ENCODE results near the gene DDX60.

Gene DDX60

DNA sequence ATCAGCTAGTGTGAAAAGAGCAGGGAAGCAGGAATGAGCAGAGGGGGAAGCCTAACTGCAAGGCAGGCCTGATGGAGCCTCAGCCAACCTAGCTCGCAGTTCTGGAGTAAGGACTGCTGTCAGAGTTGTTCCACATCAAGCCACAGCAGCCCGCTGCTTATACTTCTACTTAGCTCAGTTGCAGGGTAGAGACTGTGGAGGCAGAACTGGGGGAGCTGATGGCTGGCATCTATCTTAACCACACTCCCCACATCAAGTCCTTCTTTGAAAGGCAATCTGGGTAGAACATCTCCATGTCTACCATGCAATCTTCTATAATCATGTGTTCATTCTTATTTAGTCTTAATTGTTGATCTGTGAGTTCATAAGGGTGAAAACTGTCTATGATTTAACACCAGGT, 46.1 kb downstream of the DDX60 start:
- Histone ChIP-seq H3K27ac (ENCODE audit: extremely low read depth, low read depth, low read length) (no peak overlapping the region), H3K4me1 (ENCODE audit: control insufficient read depth, insufficient read depth, low read length) (no peaks in the 10 kb centered on the region), H3K9me3 (ENCODE audit: control insufficient read depth, insufficient read depth, low read depth, low read length) (no peaks in the 10 kb centered on the region), H3K4me3 (ENCODE audit: low read depth, low read length) (no peak overlapping the region), H3K36me3 (ENCODE audit: control insufficient read depth in 2 of 2, insufficient read depth in 1 of 2, low read length in 2 of 2) (no peaks in the 10 kb centered on the region)
- ChIA-PET CTCF (interaction anchor here (0.6 kb wide), 1 partner anchor 46 kb away, joined by 3 read pairs; no protein-coding TSS in a partner anchor), POLR2A (no interaction called here)
- TF ChIP-seq, protein P1, sequence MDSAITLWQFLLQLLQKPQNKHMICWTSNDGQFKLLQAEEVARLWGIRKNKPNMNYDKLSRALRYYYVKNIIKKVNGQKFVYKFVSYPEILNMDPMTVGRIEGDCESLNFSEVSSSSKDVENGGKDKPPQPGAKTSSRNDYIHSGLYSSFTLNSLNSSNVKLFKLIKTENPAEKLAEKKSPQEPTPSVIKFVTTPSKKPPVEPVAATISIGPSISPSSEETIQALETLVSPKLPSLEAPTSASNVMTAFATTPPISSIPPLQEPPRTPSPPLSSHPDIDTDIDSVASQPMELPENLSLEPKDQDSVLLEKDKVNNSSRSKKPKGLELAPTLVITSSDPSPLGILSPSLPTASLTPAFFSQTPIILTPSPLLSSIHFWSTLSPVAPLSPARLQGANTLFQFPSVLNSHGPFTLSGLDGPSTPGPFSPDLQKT (IDR thresholded peaks at IDR 0.05; ENCODE audit: borderline replicate concordance, low read depth, low read length): no peak
- TF ChIP-seq ZSCAN5A (tag by site-specific recombination; IDR thresholded peaks at IDR 0.05) (no peak), ZBTB10 (tag by site-specific recombination; IDR thresholded peaks at IDR 0.05) (no peak), ZNF624 (tag by site-specific recombination; IDR thresholded peaks at IDR 0.05) (no peak), ZBTB6 (tag by site-specific recombination; IDR thresholded peaks at IDR 0.05) (no peak), ZNF366 (tag by site-specific recombination; conservative IDR thresholded peaks at IDR 0.05) (no peak), ZFP37 (tag by site-specific recombination; IDR thresholded peaks at IDR 0.05) (no peak), BCL11A (tag by site-specific recombination; IDR thresholded peaks at IDR 0.05; ENCODE audit: low read depth) (no peak), SP2 (tag by site-specific recombination; IDR thresholded peaks at IDR 0.05) (no peak), ZBTB20 (tag by site-specific recombination; IDR thresholded peaks at IDR 0.05) (no peak), ZNF112 (tag by site-specific recombination; IDR thresholded peaks at IDR 0.05) (no peak), ZNF610 (tag by site-specific recombination; IDR thresholded peaks at IDR 0.05; ENCODE audit: borderline replicate concordance) (no peak), ZNF391 (tag by site-specific recombination; IDR thresholded peaks at IDR 0.05; ENCODE audit: borderline replicate concordance, low read depth) (no peak)
- TF ChIP-seq, protein P2, sequence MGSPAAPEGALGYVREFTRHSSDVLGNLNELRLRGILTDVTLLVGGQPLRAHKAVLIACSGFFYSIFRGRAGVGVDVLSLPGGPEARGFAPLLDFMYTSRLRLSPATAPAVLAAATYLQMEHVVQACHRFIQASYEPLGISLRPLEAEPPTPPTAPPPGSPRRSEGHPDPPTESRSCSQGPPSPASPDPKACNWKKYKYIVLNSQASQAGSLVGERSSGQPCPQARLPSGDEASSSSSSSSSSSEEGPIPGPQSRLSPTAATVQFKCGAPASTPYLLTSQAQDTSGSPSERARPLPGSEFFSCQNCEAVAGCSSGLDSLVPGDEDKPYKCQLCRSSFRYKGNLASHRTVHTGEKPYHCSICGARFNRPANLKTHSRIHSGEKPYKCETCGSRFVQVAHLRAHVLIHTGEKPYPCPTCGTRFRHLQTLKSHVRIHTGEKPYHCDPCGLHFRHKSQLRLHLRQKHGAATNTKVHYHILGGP (tag by site-specific recombination; IDR thresholded peaks at IDR 0.05): no peak
- TF ChIP-seq, protein P3, sequence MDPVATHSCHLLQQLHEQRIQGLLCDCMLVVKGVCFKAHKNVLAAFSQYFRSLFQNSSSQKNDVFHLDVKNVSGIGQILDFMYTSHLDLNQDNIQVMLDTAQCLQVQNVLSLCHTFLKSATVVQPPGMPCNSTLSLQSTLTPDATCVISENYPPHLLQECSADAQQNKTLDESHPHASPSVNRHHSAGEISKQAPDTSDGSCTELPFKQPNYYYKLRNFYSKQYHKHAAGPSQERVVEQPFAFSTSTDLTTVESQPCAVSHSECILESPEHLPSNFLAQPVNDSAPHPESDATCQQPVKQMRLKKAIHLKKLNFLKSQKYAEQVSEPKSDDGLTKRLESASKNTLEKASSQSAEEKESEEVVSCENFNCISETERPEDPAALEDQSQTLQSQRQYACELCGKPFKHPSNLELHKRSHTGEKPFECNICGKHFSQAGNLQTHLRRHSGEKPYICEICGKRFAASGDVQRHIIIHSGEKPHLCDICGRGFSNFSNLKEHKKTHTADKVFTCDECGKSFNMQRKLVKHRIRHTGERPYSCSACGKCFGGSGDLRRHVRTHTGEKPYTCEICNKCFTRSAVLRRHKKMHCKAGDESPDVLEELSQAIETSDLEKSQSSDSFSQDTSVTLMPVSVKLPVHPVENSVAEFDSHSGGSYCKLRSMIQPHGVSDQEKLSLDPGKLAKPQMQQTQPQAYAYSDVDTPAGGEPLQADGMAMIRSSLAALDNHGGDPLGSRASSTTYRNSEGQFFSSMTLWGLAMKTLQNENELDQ (tag by site-specific recombination; IDR thresholded peaks at IDR 0.05; ENCODE audit: low read depth): no peak

- Histone ChIP-seq H3K9me3 (ENCODE audit: control insufficient read depth, insufficient read depth, low read depth, low read length) (no peaks in the 10 kb centered on the region), H3K4me1 (ENCODE audit: control insufficient read depth, insufficient read depth, low read length) (no peaks in the 10 kb centered on the region), H3K4me3 (ENCODE audit: low read depth, low read length) (no peak overlapping the region), H3K27ac (ENCODE audit: extremely low read depth, low read depth, low read length) (no peak overlapping the region), H3K36me3 (ENCODE audit: control insufficient read depth in 2 of 2, insufficient read depth in 1 of 2, low read length in 2 of 2) (no peaks in the 10 kb centered on the region)
- ChIA-PET CTCF (no interaction called here), POLR2A (no interaction called here)
- TF ChIP-seq YY1 (tag by site-specific recombination; IDR thresholded peaks at IDR 0.05) (no peak), SETDB1 (IDR thresholded peaks at IDR 0.05; ENCODE audit: insufficient read length, low read length) (no peak), ZNF549 (tag by site-specific recombination; IDR thresholded peaks at IDR 0.05) (no peak), SCRT1 (tag by site-specific recombination; IDR thresholded peaks at IDR 0.05; ENCODE audit: borderline replicate concordance) (no peak), ZNF133 (tag by site-specific recombination; IDR thresholded peaks at IDR 0.05) (no peak), ZNF621 (tag by site-specific recombination; IDR thresholded peaks at IDR 0.05) (no peak), ZBTB26 (tag by site-specific recombination; optimal IDR thresholded peaks at IDR 0.05) (no peak), HOXA7 (CRISPR knock-in tag; IDR thresholded peaks at IDR 0.05; ENCODE audit: borderline replicate concordance) (no peak)
These were observed 48.7 kb downstream of the DDX60 start for GRCh38 chr4:168269896-168270295.
